ENCODE results near the gene CDH4. TPM values are rescaled to one million over a fixed set of nuclear protein-coding genes. Genes with fewer than 3 reads are reported as not detected.
A peak's percentile ranks its signal among the peaks of the same experiment; 100 is the strongest.

Gene CDH4
- total RNA-seq, 1 donor from 2014 or later, result 8.9 TPM

GRCh38 chr20:61548069-61548468 is 296.0 kb downstream of the CDH4 start:
- no peaks in the 10 kb centered on the region for H3K27me3 Mint-ChIP-seq (ENCODE audit: low read depth)
- TF ChIP-seq CTCF (conservative IDR thresholded peaks at IDR 0.05), result no peak
- peaks cover 6% of the 10 kb centered on the region for H3K36me3 Mint-ChIP-seq (ENCODE audit: low read depth)
- H3K27ac Mint-ChIP-seq (ENCODE audit: unreplicated experiment), result peak overlapping the region; percentile 6
- no peak for DNase-seq (ENCODE audit: low read depth, low spot score)
- no peaks in the 10 kb centered on the region for H3K9me3 Mint-ChIP-seq
- no peak overlapping the region for H3K4me3 Mint-ChIP-seq
- H3K4me1 Mint-ChIP-seq, result no peaks in the 10 kb centered on the region

DNA sequence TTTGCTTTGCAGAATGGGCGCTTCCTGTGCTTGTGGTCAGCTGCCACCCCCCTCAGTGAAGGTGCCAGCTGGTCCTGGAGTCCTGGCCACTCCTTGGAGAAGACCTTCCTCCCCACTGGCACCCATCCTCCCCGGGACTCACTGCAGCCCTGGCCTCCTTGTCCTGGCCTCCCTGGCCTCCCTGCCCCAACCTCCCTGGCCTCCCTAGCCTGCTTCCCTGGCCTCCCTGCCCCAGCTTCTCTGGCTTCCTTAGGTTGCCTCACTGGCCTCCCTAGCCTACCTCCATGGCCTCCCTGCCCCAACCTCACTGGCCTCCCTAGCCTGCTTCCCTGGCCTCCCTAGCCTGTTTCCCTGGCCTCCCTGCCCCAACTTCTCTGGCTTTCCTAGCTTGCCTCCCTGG is 297.8 kb downstream of the CDH4 start:
- H3K4me3 Mint-ChIP-seq, result no peak overlapping the region

DNA sequence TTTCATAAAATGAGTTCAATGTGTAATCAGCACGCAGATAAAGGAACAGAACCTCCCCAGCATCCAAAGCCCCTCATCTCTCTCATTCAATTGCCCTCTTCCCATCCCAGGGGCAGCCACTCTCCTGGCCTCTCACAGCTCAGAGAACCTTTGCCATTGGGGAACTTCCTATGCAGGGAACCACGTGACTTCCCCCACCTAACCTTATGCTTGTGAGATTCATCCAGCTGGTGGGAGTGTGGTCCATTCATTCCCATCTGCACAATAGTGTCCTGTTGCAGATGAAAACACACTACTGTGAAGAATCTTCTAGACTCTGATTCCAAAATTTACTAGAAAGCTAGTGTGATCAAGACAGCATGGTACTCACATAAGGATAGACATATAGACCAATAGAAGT is 299.3 kb downstream of the CDH4 start:
- H3K9me3 Mint-ChIP-seq, result no peaks in the 10 kb centered on the region
- TF ChIP-seq CTCF (conservative IDR thresholded peaks at IDR 0.05), result no peak
- no peak overlapping the region for H3K27ac Mint-ChIP-seq (ENCODE audit: unreplicated experiment)
- peaks cover 6% of the 10 kb centered on the region for H3K4me1 Mint-ChIP-seq
- no peak overlapping the region for H3K4me3 Mint-ChIP-seq
- no peaks in the 10 kb centered on the region for H3K27me3 Mint-ChIP-seq (ENCODE audit: low read depth)
- DNase-seq (ENCODE audit: low read depth, low spot score), result no peak
- peaks cover 6% of the 10 kb centered on the region for H3K36me3 Mint-ChIP-seq (ENCODE audit: low read depth)

More for the DNA sequence above, 297.8 kb downstream of the CDH4 start:
- Mint-ChIP-seq H3K9me3 (no peaks in the 10 kb centered on the region), H3K27ac (ENCODE audit: unreplicated experiment) (no peak overlapping the region), H3K4me1 (no peaks in the 10 kb centered on the region), H3K36me3 (ENCODE audit: low read depth) (peaks cover 6% of the 10 kb centered on the region), H3K27me3 (ENCODE audit: low read depth) (no peaks in the 10 kb centered on the region)
- DNase-seq (ENCODE audit: low read depth, low spot score), result no peak
- TF ChIP-seq CTCF (conservative IDR thresholded peaks at IDR 0.05), result no peak

DNA sequence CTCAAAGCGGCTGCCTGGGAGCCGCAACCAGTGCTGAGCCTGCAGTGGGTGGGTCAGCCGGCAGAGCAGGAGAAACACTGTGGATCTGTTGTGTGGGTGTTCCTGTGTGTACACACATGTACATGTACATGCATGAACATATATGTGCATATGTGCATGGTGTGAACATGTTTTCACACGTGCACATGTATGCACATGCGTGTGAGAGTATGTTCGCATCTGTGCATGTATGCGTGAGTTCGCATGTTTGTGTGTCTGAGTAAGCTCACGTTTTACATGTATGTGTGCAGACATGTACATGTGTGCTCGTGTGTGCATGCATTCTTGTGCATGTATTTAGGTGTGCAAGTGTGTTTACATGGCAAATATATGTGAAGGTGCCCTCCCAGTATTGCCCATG is 302.6 kb downstream of the CDH4 start:
- no peak overlapping the region for H3K27ac Mint-ChIP-seq (ENCODE audit: unreplicated experiment)
- no peak overlapping the region for H3K4me3 Mint-ChIP-seq
- no peak for DNase-seq (ENCODE audit: low read depth, low spot score)
- H3K9me3 Mint-ChIP-seq, result no peaks in the 10 kb centered on the region
- TF ChIP-seq CTCF (conservative IDR thresholded peaks at IDR 0.05), result no peak
- H3K27me3 Mint-ChIP-seq (ENCODE audit: low read depth), result no peaks in the 10 kb centered on the region
- peaks cover 12% of the 10 kb centered on the region for H3K4me1 Mint-ChIP-seq
- peaks cover 6% of the 10 kb centered on the region for H3K36me3 Mint-ChIP-seq (ENCODE audit: low read depth)

GRCh38 chr20:61555566-61555965 is 303.5 kb downstream of the CDH4 start:
- no peak for TF ChIP-seq CTCF (conservative IDR thresholded peaks at IDR 0.05)
- Mint-ChIP-seq H3K4me3 (no peak overlapping the region), H3K4me1 (peaks cover 12% of the 10 kb centered on the region), H3K9me3 (no peaks in the 10 kb centered on the region), H3K27ac (ENCODE audit: unreplicated experiment) (no peak overlapping the region), H3K27me3 (ENCODE audit: low read depth) (no peaks in the 10 kb centered on the region), H3K36me3 (ENCODE audit: low read depth) (peaks cover 6% of the 10 kb centered on the region)
- DNase-seq (ENCODE audit: low read depth, low spot score), result no peak

GRCh38 chr20:61556111-61556510 is 304.1 kb downstream of the CDH4 start:
- Mint-ChIP-seq H3K36me3 (ENCODE audit: low read depth) (peaks cover 6% of the 10 kb centered on the region), H3K9me3 (no peaks in the 10 kb centered on the region), H3K4me3 (no peak overlapping the region), H3K4me1 (peaks cover 12% of the 10 kb centered on the region), H3K27ac (ENCODE audit: unreplicated experiment) (no peak overlapping the region), H3K27me3 (ENCODE audit: low read depth) (no peaks in the 10 kb centered on the region)
- no peak for TF ChIP-seq CTCF (conservative IDR thresholded peaks at IDR 0.05)
- no peak for DNase-seq (ENCODE audit: low read depth, low spot score)

All from neural crest cell (in vitro differentiated cells).